Trophoblast cell (in vitro differentiated cells and primary cell): ENCODE results near the gene RPS19.

Source experiments
- DNase-seq, 2 donors: peaks; one replicate each; pipeline ENCODE4 v3.0.0-alpha.2; 2016
- H2AFZ ChIP-seq: 2 replicates; pipeline ENCODE4 v1.6.1; 2013; ENCODE audit warnings: low read length, moderate library complexity, mild to moderate bottlenecking; ENCODE audit not compliant: insufficient read depth, poor library complexity
- H2AK5ac ChIP-seq: 2 replicates; pipeline ENCODE4 v1.6.1; 2013; ENCODE audit warnings: mild to moderate bottlenecking, low read length
- H2BK120ac ChIP-seq: 2 replicates; pipeline ENCODE4 v1.6.1; 2013; ENCODE audit warnings: low read length, mild to moderate bottlenecking, moderate library complexity; ENCODE audit not compliant: insufficient read depth, poor library complexity
- H2BK12ac ChIP-seq: 2 replicates; pipeline ENCODE4 v1.6.1; 2013; ENCODE audit warnings: mild to moderate bottlenecking, low read length, moderate library complexity
- H2BK5ac ChIP-seq: 2 replicates; pipeline ENCODE4 v1.6.1; 2013; ENCODE audit warnings: low read length, low read depth, moderate library complexity, mild to moderate bottlenecking; ENCODE audit not compliant: poor library complexity
- H3K14ac ChIP-seq: 2 replicates; pipeline ENCODE4 v1.6.1; 2013; ENCODE audit warnings: mild to moderate bottlenecking, low read length
- H3K18ac ChIP-seq: 2 replicates; pipeline ENCODE4 v1.6.1; 2013; ENCODE audit warnings: mild to moderate bottlenecking, low read length
- H3K23ac ChIP-seq: 2 replicates; pipeline ENCODE4 v1.6.1; 2013; ENCODE audit warnings: low read length
- H3K27ac ChIP-seq: 2 replicates; pipeline ENCODE4 v1.5.1; 2013; ENCODE audit warnings: low read depth, mild to moderate bottlenecking, inconsistent platforms, low read length, moderate library complexity
- H3K27me3 ChIP-seq: 2 replicates; pipeline ENCODE4 v1.6.1; 2013; ENCODE audit warnings: inconsistent platforms, mild to moderate bottlenecking, low read length, moderate library complexity; ENCODE audit not compliant: insufficient read depth
- H3K36me3 ChIP-seq, 2 experiments: 1 replicate in 1 of 2; 2 replicates in 1 of 2; pipeline ENCODE4 v1.6.1; 2013; ENCODE audit warnings: low read length in 2 of 2, mild to moderate bottlenecking in 2 of 2, moderate library complexity in 1 of 2; ENCODE audit not compliant: insufficient read depth in 2 of 2, control insufficient read depth in 1 of 2
- H3K4ac ChIP-seq: 2 replicates; pipeline ENCODE4 v1.6.1; 2013; ENCODE audit warnings: low read depth, mild to moderate bottlenecking, low read length, moderate library complexity
- H3K4me1 ChIP-seq, 2 experiments: 1 replicate in 1 of 2; 2 replicates in 1 of 2; pipeline ENCODE4 v1.6.1; 2013; ENCODE audit warnings: low read length in 2 of 2, mild to moderate bottlenecking in 2 of 2, moderate library complexity in 1 of 2; ENCODE audit not compliant: insufficient read depth in 2 of 2, control insufficient read depth in 1 of 2
- H3K4me2 ChIP-seq: 2 replicates; pipeline ENCODE4 v1.6.1; 2013; ENCODE audit warnings: inconsistent platforms, mild to moderate bottlenecking, low read length, moderate library complexity
- H3K4me3 ChIP-seq: 2 replicates; pipeline ENCODE4 v1.5.1; 2013; ENCODE audit warnings: mild to moderate bottlenecking, low read depth, low read length, inconsistent platforms
- H3K79me1 ChIP-seq: one replicate; pipeline ENCODE4 v1.6.1; 2013; ENCODE audit warnings: low read length
- H3K79me2 ChIP-seq: 2 replicates; pipeline ENCODE4 v1.6.1; 2013; ENCODE audit warnings: low read length, mild to moderate bottlenecking; ENCODE audit not compliant: control insufficient read depth, insufficient read depth, poor library complexity
- H3K9ac ChIP-seq: 2 replicates; pipeline ENCODE4 v1.6.1; 2013; ENCODE audit warnings: mild to moderate bottlenecking, low read length
- H3K9me3 ChIP-seq: 2 replicates; pipeline ENCODE4 v1.6.1; 2013; ENCODE audit warnings: low read depth, mild to moderate bottlenecking, control low read depth, inconsistent platforms, low read length; ENCODE audit not compliant: insufficient read depth
- H4K12ac ChIP-seq: 2 replicates; pipeline ENCODE4 v1.6.1; 2013; ENCODE audit warnings: low read depth, mild to moderate bottlenecking, low read length, moderate library complexity
- H4K8ac ChIP-seq: 2 replicates; pipeline ENCODE4 v1.6.1; 2013; ENCODE audit warnings: low read depth, mild to moderate bottlenecking, low read length, moderate library complexity
- H4K91ac ChIP-seq: one replicate; pipeline ENCODE4 v1.6.1; 2013; ENCODE audit warnings: low read depth, mild to moderate bottlenecking, low read length, moderate library complexity
- WGBS: extraction: QIAGEN DNeasy Blood & Tissue Kit; methylation state at CpG from one replicate; pipeline ENCODE4 v1.1.7; 2013; ENCODE audit warnings: missing lambda C conversion rate; ENCODE audit not compliant: insufficient read length, insufficient coverage; ENCODE audit errors: extremely low coverage; 5-methylcytosine and 5-hydroxymethylcytosine counted together

The RPS19 gene

GRCh38 chr19:41849067-41849466 is 11.0 kb upstream of the RPS19 start:
- Histone ChIP-seq H3K14ac (no peak overlapping the region), H3K4ac (no peak overlapping the region), H3K36me3 (no peaks in the 10 kb centered on the region), H3K27me3 (no peaks in the 10 kb centered on the region), H3K79me1 (no peaks in the 10 kb centered on the region), H4K91ac (no peak overlapping the region), H3K18ac (no peak overlapping the region), H2BK5ac (no peak overlapping the region), H3K27ac (no peak overlapping the region), H2AFZ (no peak overlapping the region), H3K4me3 (no peak overlapping the region), H4K8ac (no peak overlapping the region), H2BK12ac (no peak overlapping the region), H3K4me2 (no peak overlapping the region), H3K4me1 (no peaks in the 10 kb centered on the region), H3K23ac (no peak overlapping the region), H3K79me2 (no peaks in the 10 kb centered on the region), H3K9me3 (peaks cover 2% of the 10 kb centered on the region), H3K9ac (no peak overlapping the region), H4K12ac (no peak overlapping the region), H2BK120ac (no peak overlapping the region), H2AK5ac (no peak overlapping the region)
- no CpG with 5 or more reads among the region's 2 CpGs for WGBS
- DNase-seq, result no peak

- Histone ChIP-seq H2AK5ac (no peak overlapping the region), H3K4ac (no peak overlapping the region), H2BK5ac (no peak overlapping the region), H3K23ac (no peak overlapping the region), H3K36me3 (no peaks in the 10 kb centered on the region), H3K79me2 (no peaks in the 10 kb centered on the region), H3K4me3 (no peak overlapping the region), H4K12ac (no peak overlapping the region), H4K8ac (no peak overlapping the region), H2BK12ac (no peak overlapping the region), H4K91ac (no peak overlapping the region), H2AFZ (no peak overlapping the region), H3K79me1 (no peaks in the 10 kb centered on the region), H3K4me2 (no peak overlapping the region), H3K18ac (no peak overlapping the region), H3K14ac (no peak overlapping the region), H3K27me3 (no peaks in the 10 kb centered on the region), H3K4me1 (no peaks in the 10 kb centered on the region), H3K9me3 (no peaks in the 10 kb centered on the region), H3K9ac (no peak overlapping the region), H2BK120ac (no peak overlapping the region), H3K27ac (no peak overlapping the region)
- no peak for DNase-seq
- no CpG with 5 or more reads among the region's 5 CpGs for WGBS
Observed at GRCh38 chr19:41850381-41850780, 9.7 kb upstream of the RPS19 start.

GRCh38 chr19:41851456-41851855 is 8.6 kb upstream of the RPS19 start:
- H3K27me3 ChIP-seq, result no peaks in the 10 kb centered on the region
- no peak overlapping the region for H3K23ac ChIP-seq
- H3K4me3 ChIP-seq, result no peak overlapping the region
- no peaks in the 10 kb centered on the region for H3K36me3 ChIP-seq
- no peak overlapping the region for H3K27ac ChIP-seq
- no peak overlapping the region for H2BK12ac ChIP-seq
- no peak overlapping the region for H3K4me2 ChIP-seq
- WGBS, result no CpG with 5 or more reads among the region's 4 CpGs
- H2BK5ac ChIP-seq, result no peak overlapping the region
- H3K18ac ChIP-seq, result no peak overlapping the region
- H2BK120ac ChIP-seq, result no peak overlapping the region
- no peak overlapping the region for H2AFZ ChIP-seq
- no peak overlapping the region for H3K14ac ChIP-seq
- H4K91ac ChIP-seq, result no peak overlapping the region
- no peaks in the 10 kb centered on the region for H3K79me1 ChIP-seq
- no peaks in the 10 kb centered on the region for H3K4me1 ChIP-seq
- H3K9ac ChIP-seq, result no peak overlapping the region
- H2AK5ac ChIP-seq, result no peak overlapping the region
- no peaks in the 10 kb centered on the region for H3K9me3 ChIP-seq
- H3K4ac ChIP-seq, result no peak overlapping the region
- no peak overlapping the region for H4K8ac ChIP-seq
- no peaks in the 10 kb centered on the region for H3K79me2 ChIP-seq
- DNase-seq, result no peak
- no peak overlapping the region for H4K12ac ChIP-seq

- Histone ChIP-seq H3K79me2 (no peaks in the 10 kb centered on the region), H4K8ac (no peak overlapping the region), H2AFZ (no peak overlapping the region), H3K27ac (no peak overlapping the region), H3K9ac (no peak overlapping the region), H3K23ac (no peak overlapping the region), H3K79me1 (no peaks in the 10 kb centered on the region), H3K27me3 (no peaks in the 10 kb centered on the region), H3K4me1 (no peaks in the 10 kb centered on the region), H2AK5ac (no peak overlapping the region), H4K91ac (no peak overlapping the region), H3K4me3 (no peak overlapping the region), H4K12ac (no peak overlapping the region), H3K4me2 (no peak overlapping the region), H3K9me3 (no peaks in the 10 kb centered on the region), H2BK12ac (no peak overlapping the region), H2BK120ac (no peak overlapping the region), H3K18ac (no peak overlapping the region), H3K14ac (no peak overlapping the region), H2BK5ac (no peak overlapping the region), H3K4ac (no peak overlapping the region), H3K36me3 (no peaks in the 10 kb centered on the region)
- no CpG with 5 or more reads among the region's 2 CpGs for WGBS
- no peak for DNase-seq
Observed at GRCh38 chr19:41853344-41853743, 6.7 kb upstream of the RPS19 start.
